ENCODE data around the gene TACC3. TPM values are rescaled to one million over a fixed set of nuclear protein-coding genes. Genes with fewer than 3 reads are reported as not detected.

Gene TACC3
- total RNA-seq, 1 donor from 2014 or later, result 42.2 TPM

- TF ChIP-seq CTCF (IDR thresholded peaks at IDR 0.05; ENCODE audit: unreplicated experiment), result no peak
- H3K4me3 Mint-ChIP-seq (ENCODE audit: unreplicated experiment), result no peak overlapping the region
Observed at GRCh38 chr4:1676605-1677525, 44.5 kb upstream of the TACC3 start.

GRCh38 chr4:1678244-1678643 is 43.1 kb upstream of the TACC3 start:
- no peak for TF ChIP-seq CTCF (IDR thresholded peaks at IDR 0.05; ENCODE audit: unreplicated experiment)
- Mint-ChIP-seq H3K4me1 (ENCODE audit: unreplicated experiment) (peaks cover 2% of the 10 kb centered on the region), H3K27me3 (ENCODE audit: unreplicated experiment) (peaks cover 5% of the 10 kb centered on the region), H3K4me3 (ENCODE audit: unreplicated experiment) (no peak overlapping the region), H3K27ac (ENCODE audit: unreplicated experiment) (no peak overlapping the region), H3K9me3 (ENCODE audit: unreplicated experiment) (no peaks in the 10 kb centered on the region), H3K36me3 (ENCODE audit: low read depth, unreplicated experiment) (no peaks in the 10 kb centered on the region)
- DNase-seq (ENCODE audit: low spot score), result no peak

More at GRCh38 chr4:1676605-1677525, 44.5 kb upstream of the TACC3 start:
- H3K4me1 Mint-ChIP-seq (ENCODE audit: unreplicated experiment), result peaks cover 5% of the 10 kb centered on the region
- no peaks in the 10 kb centered on the region for H3K36me3 Mint-ChIP-seq (ENCODE audit: low read depth, unreplicated experiment)
- no peak overlapping the region for H3K27ac Mint-ChIP-seq (ENCODE audit: unreplicated experiment)
- H3K27me3 Mint-ChIP-seq (ENCODE audit: unreplicated experiment), result peaks cover 5% of the 10 kb centered on the region
- H3K9me3 Mint-ChIP-seq (ENCODE audit: unreplicated experiment), result no peaks in the 10 kb centered on the region
- DNase-seq (ENCODE audit: low spot score), result no peak

- H3K27me3 Mint-ChIP-seq (ENCODE audit: unreplicated experiment), result peaks cover 4% of the 10 kb centered on the region
- no peaks in the 10 kb centered on the region for H3K4me1 Mint-ChIP-seq (ENCODE audit: unreplicated experiment)
- H3K4me3 Mint-ChIP-seq (ENCODE audit: unreplicated experiment), result peak overlapping the region; percentile 86
- no peaks in the 10 kb centered on the region for H3K36me3 Mint-ChIP-seq (ENCODE audit: low read depth, unreplicated experiment)
- no peak for TF ChIP-seq CTCF (IDR thresholded peaks at IDR 0.05; ENCODE audit: unreplicated experiment)
- H3K27ac Mint-ChIP-seq (ENCODE audit: unreplicated experiment), result peak overlapping the region; percentile 3
- H3K9me3 Mint-ChIP-seq (ENCODE audit: unreplicated experiment), result no peaks in the 10 kb centered on the region
- DNase-seq (ENCODE audit: low spot score), result no peak
Observed at GRCh38 chr4:1682860-1683259, 38.5 kb upstream of the TACC3 start.

GRCh38 chr4:1683261-1683735 is 38.0 kb upstream of the TACC3 start:
- peak overlapping the region; percentile 86 for H3K4me3 Mint-ChIP-seq (ENCODE audit: unreplicated experiment)
- no peaks in the 10 kb centered on the region for H3K4me1 Mint-ChIP-seq (ENCODE audit: unreplicated experiment)
- H3K36me3 Mint-ChIP-seq (ENCODE audit: low read depth, unreplicated experiment), result no peaks in the 10 kb centered on the region
- peaks cover 4% of the 10 kb centered on the region for H3K27me3 Mint-ChIP-seq (ENCODE audit: unreplicated experiment)
- TF ChIP-seq CTCF (IDR thresholded peaks at IDR 0.05; ENCODE audit: unreplicated experiment), result no peak
- DNase-seq (ENCODE audit: low spot score), result no peak
- H3K9me3 Mint-ChIP-seq (ENCODE audit: unreplicated experiment), result no peaks in the 10 kb centered on the region
- peak overlapping the region; percentile 74 for H3K27ac Mint-ChIP-seq (ENCODE audit: unreplicated experiment)
